Ammon's horn (tissue), 1 donor: ENCODE data around the gene FCHSD2.
A peak's percentile ranks its signal among the peaks of the same experiment; 100 is the strongest.
"Not testable (repeated sequence)": the region's sequence is repeated elsewhere in the genome, so short reads cannot be mapped to it uniquely, and the experiment has no call there.

Experiments
- DNase-seq: peaks from one replicate; pipeline ENCODE4 v3.0.0-alpha.2; 2016; ENCODE audit warnings: low spot score

Gene FCHSD2

DNA sequence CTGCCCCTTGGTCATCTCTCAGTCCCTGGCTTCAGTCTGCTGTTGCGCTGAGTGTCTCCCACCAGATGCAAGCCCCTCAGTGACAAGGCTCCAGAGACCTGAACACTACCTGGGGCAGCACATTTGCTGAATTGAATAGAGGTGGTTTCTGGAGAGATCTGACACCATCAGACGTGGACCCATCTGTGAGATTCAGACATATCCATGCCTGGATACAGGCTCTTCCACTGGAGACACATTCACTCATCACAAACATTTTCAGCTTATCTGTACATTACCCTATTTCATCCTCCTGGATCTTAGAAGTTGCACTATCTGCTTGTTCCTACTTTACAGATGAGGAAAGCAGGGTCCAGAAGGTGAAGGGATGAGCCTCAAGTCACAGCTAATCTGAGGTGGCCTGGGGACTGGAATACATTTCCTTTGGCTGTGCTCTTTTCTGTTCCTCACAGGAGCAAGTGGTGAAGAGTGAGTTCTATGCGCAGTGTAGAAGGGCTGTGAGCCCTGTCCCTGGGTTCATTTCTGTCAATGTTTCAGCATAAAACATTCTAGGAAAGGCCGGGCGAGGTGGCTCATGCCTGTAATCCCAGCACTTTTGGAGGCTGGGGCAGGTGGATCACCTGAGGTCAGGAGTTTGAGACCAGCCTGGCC lies 308.9 kb downstream of the FCHSD2 start:
- no peak for DNase-seq

DNA sequence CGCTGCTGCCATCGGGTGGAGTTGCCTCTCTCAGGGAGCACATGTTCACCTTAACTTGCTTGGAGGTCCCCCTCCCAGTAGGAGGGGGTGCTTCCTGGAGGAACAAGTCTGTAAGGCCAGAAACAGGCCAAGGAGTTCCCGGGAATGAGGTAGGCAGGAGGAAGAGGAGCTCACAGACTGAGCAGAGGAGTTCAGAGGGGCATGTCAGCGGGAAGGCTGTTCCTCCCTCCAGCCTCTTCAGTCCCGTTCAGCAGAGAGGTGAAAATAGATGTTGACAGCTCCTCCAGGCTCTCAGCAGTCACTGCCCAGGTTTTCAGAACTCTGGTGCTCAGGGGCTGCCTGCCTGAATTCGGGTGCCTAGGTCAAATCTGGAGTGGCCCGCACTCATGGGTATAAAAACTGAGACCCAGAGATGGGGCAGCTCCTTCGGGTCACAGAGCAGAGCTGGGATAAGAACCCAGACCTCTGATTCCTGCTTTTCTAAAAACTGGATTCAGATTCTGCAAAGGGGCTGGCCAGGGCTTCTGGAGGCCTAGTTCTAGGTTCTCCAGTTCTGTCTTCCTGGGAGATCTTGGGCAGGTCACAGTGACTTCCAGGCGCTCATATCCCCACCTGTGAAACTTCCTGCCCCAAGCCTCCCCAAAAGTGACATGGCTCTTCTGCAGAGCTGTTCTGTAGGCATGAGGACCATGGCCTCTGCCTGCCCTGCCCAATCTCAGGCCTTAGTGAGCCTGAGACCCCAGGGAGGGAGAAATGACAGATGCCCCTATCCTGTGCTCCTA lies 309.6 kb downstream of the FCHSD2 start:
- DNase-seq: no peak

DNA sequence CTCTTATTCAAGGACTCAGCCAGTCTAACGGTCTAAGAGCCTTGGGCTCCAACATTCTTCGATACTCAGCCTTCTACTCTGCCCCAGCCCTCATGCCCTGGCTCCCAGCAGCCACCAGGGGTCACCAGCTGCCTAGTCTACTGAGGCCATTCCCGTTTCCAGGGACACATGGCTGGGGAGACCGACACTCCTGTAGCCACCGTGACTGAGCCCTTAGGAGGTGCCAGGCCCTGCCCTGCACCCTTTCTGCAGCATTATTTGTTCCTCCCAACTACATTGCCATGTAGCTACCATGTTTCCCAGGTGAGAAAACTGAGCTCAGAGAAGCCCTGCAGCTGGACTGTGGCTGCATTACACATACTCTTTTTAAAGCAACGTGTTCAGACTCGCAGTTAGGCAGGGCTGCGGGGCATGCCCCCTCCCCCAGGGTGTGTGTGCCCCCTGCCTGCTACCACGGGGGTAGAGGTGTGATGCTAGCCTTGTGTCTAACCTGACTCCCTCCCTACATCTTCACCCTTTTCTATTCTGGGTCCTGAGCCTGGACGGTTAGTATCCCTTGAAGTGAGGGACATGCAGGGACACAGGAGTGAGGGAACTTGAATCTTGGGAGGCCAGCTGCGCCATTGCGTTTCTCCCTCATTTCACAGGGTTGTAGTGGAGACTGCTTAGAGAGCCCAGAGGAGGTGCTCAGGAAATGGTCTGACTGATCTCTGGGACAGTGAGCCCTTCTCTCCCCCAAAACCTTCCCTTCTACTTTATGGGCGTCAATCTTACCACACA lies 310.4 kb downstream of the FCHSD2 start:
- DNase-seq: peak; percentile 93

- DNase-seq: no peak
Measured at GRCh38 chr11:72829884-72830533, 312.1 kb downstream of the FCHSD2 start.

- DNase-seq: no peak
Measured at GRCh38 chr11:72829178-72829577, 312.9 kb downstream of the FCHSD2 start.

DNA sequence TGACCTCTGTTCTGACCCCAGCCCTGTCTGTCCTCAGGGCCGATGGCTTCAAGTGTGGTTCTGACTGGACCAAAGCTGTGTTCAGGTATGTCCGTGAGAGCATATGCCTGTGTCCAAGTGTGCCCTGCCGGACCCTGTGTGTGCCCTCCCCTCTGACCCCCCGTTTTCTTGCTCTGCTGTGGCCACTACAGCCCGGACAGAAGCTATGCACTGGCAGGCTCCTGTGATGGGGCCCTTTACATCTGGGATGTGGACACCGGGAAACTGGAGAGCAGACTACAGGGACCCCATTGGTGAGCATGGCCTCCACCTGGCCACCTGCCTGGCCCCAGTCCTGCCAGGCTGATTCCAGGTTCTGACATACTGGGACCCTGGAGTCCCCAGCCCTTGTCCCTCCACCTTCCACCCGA lies 313.4 kb downstream of the FCHSD2 start:
- DNase-seq: no peak

DNA sequence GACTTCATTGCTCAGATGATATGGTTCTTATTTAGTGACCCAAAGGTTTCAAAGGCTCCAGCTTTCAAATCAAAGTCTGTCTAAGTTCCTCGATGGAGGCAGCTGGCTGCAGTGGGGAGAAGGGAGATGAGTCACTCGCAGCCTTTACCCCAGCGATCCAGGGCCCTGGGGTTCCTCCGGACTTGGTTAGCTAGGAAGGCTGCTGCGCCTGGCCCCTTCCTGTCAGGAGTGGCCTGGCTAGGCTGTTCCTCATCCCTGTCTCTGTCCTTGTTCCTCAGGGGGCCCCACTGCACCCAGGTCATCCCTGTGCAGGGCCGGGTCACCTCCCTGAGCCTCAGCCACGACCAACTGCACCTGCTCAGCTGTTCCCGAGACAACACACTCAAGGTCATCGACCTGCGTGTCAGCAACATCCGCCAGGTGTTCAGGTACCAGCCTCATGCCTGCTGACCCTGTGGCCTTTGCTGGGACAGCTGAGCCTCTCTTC lies 314.0 kb downstream of the FCHSD2 start:
- DNase-seq: no peak

GRCh38 chr11:72827656-72828055 lies 314.5 kb downstream of the FCHSD2 start:
- DNase-seq: not testable (repeated sequence)

GRCh38 chr11:72826942-72827480 lies 315.1 kb downstream of the FCHSD2 start:
- DNase-seq: no peak

DNA sequence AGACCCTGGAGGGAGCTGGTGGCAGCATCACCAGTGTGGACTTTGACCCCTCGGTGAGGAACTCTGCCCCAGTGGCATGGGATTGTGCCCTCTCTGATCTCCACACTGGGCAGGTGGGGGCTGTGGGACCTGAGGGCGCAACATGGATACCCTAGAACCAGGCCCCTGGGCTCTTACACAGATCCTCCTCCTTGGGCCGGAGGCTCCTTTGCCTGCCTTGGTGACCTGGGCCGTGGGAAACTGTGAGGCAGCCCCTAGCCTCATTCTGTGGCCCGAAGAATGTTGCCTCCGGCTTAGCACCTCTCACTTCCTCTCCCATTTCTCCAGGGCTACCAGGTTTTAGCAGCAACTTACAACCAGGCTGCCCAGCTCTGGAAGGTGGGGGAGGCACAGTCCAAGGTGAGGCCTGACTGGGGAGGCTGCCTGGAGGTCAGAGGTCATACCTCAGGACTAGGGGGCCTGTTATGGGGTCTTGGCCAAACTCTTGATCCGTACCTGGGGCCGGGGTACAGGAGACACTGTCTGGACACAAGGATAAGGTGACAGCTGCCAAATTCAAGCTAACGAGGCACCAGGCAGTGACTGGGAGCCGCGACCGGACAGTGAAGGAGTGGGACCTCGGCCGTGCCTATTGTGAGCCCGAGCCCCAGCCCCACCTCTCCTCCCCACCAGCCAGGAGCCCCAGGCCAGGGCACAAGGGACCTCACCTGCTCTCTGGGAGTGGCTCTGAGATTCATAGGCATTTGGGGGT lies 315.8 kb downstream of the FCHSD2 start:
- DNase-seq: no peak

DNA sequence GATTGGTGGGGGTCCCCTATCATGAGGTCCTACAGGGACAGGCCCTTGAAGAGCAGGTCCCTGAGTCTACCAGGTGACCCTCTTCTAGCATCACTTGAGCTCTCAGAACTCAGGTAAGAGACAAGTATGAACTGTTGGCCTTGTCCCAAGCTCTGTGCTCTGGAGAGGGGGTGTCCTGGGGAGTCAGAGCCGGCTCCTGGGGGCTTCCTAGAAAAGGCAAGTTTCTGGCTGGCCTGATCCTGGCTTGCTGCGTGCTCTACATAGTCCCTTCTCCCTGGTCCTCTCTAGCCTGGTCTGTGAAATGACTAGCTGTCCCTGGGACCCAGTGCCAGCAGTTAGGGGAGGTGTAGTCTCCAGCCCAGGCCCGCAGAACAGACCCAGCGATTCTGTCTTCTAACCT lies 316.5 kb downstream of the FCHSD2 start:
- no peak for DNase-seq

DNA sequence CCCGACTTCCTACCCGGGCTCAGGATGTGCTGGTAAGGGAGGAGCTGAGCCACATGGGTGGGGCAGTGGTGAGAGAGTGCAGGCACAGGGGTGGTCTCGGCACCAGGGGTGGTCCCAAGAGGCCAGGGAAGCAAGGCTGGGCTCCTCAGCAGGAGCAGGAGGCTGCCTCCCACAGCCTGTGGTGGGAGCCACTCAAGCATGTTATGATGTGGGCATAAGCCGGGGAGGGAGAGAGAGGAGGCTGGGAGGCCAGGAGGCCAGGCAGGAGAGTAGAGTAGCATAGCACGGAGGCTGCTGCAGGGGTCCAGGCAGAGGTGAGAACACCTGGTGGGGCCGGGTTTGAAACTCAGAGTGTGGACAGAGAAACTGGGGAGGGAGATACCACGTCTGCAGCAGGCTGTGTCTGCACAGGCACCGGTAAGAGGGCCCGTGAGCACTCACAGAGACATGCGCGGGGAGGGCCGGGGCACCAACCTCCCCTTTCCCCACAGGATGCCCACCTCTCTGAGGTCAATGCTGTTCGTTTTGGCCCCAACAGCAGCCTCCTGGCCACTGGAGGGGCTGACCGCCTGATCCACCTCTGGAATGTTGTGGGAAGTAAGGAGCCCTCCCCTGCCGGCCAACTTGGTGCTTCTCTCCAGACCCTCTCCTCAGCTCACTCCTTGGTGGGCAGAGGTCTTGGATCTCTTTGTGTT lies 317.2 kb downstream of the FCHSD2 start:
- DNase-seq: no peak

GRCh38 chr11:72824020-72824419 lies 318.1 kb downstream of the FCHSD2 start:
- DNase-seq: no peak

DNA sequence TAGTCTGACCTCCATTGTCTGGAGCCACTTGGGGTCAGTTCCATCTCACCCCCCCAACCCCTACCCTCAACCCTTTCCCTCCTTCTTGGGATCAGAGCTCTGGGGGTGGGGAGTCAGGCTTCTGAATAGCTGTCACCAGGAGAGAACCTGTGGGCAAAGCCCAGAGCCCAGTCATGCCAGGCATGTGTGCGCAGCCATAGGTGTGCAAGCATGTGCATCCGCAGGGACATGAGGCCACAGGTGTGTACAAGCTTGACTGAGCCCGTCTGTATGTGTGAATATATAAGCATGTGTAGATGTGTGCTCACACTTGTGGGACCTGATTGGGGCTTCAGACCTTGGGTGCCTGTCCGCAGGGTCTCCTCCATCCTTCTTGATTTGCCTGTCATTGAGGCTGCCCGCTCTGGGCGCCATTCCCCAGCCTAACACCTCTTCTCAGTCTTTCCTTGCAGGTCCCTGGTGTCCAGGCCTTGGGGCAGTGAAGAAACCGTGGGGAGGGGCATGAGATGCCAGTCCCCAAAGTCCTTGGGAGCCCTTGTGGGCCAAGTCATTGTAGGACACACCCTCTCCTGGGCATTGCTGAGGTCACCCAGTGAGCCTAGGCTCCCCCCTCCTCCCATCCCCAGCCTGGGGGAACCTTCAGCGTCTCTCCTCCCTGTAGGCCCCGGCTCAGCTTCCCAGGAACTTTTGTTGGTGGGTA lies 318.9 kb downstream of the FCHSD2 start:
- no peak for DNase-seq

GRCh38 chr11:72821920-72822799 lies 320.0 kb downstream of the FCHSD2 start:
- DNase-seq: peak; percentile 92

- no peak for DNase-seq
Measured at GRCh38 chr11:72821221-72821919, 320.7 kb downstream of the FCHSD2 start.

GRCh38 chr11:72820439-72821139 lies 321.5 kb downstream of the FCHSD2 start:
- no peak for DNase-seq

DNA sequence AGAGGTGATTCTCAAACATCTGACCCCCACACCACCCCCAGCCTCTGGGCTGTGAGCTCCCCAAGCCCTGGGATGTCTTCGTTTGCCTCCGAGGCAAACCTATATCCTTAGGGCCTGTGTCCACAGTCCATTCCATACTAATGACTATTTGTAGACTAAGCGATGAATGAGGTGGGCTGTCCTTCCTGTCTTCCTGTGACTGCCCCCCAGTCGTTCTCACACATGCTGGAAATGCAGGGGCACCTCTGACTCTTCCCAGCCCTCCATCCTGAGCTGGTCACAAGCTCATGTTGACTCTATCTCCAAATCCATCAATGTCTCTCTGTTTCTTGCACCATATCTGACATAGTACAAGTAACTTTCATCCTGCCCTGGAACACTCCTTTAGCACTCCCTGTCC lies 323.1 kb downstream of the FCHSD2 start:
- no peak for DNase-seq
